Spleen (tissue), 7 donors: ENCODE measurements around the gene RABAC1.

ENCODE experiments used
- CTCF ChIP-seq, 11 experiments: fragments of 200-600 bp in 7 of 11; fragments of 450-650 bp in 4 of 11; sonication (generic) in 4 of 11; IDR thresholded peaks in 8 of 11; conservative IDR thresholded peaks in 3 of 11; 1 replicate in 7 of 11; 2 replicates in 4 of 11; pipeline versions ENCODE4 v1.4.0 to v1.8.0; 2016 to 2021; ENCODE audit warnings: antibody characterized with exemption in 11 of 11, inconsistent platforms in 4 of 11, mild to moderate bottlenecking in 1 of 11
- POLR2A ChIP-seq, 3 donors: fragments of 450-650 bp; IDR thresholded peaks; one replicate each; pipeline ENCODE4 v1.5.1; 2017; ENCODE audit warnings: antibody characterized with exemption in 3 of 3, mild to moderate bottlenecking in 1 of 3
- POLR2AphosphoS5 ChIP-seq, 3 donors: sonication (generic); formaldehyde crosslinking; IDR thresholded peaks; one replicate each; pipeline ENCODE4 v1.5.1; 2017; ENCODE audit warnings: antibody characterized with exemption in 3 of 3
- donor health status: DM: no; HTN: no; CAD: no; lungs with moderate emphysema.
- donor health status: DM: no; HTN: no; CAD: no.
- donor health status: DM: no; HTN: no; CAD: no.

GRCh38 chr19:41913538-41914423 is 45.3 kb downstream of the RABAC1 start:
- no peak for TF ChIP-seq CTCF (IDR thresholded peaks at IDR 0.05 in 8 of 11, conservative IDR thresholded peaks at IDR 0.05 in 3 of 11)
- TF ChIP-seq POLR2A (IDR thresholded peaks at IDR 0.05) = no peak
- TF ChIP-seq POLR2AphosphoS5 (IDR thresholded peaks at IDR 0.05) = no peak
